IMR-90 (cell line): ENCODE measurements around the gene KCTD4. TPM values are rescaled to one million over a fixed set of nuclear protein-coding genes. Genes with fewer than 3 reads are reported as not detected.

Experiments
- ATAC-seq: fragments of 200-7000 bp; cut with Tn5 transposase; 2 replicates; pipeline ENCODE4 v1.9.1; 2020; ENCODE audit warnings: low read depth, mild to moderate bottlenecking, moderate library complexity
- BruUV-seq: library from RNA; stranded (reverse); fragments of 400-500 nt; replicated peaks from 2 replicates; lab custom pipeline; 2021; lab: Mats Ljungman, UMichigan
- CTCF ChIA-PET: fragments of 300-600 bp; formaldehyde crosslinking; extraction: SDS; loops from one replicate; lab custom pipeline; 2021; ENCODE audit warnings: antibody characterized with exemption; lab: Yijun Ruan, JAX
- POLR2A ChIA-PET: fragments of 300-600 bp; sonication (Branson Sonifier 250); formaldehyde crosslinking; loops from one replicate; lab custom pipeline; 2022; ENCODE audit warnings: antibody characterized with exemption; ENCODE audit not compliant: unreplicated experiment; lab: Charles Lee
- DNase-seq: peaks from one replicate; pipeline ENCODE4 v3.0.0; 2013
- H2AFZ ChIP-seq: replicated peaks from 2 replicates; pipeline ENCODE3; 2013; ENCODE audit warnings: low read length, mild to moderate bottlenecking; ENCODE audit not compliant: poor library complexity
- H2AK5ac ChIP-seq: 2 replicates; pipeline ENCODE4 v1.6.1; 2013; ENCODE audit warnings: low read depth, low read length, inconsistent platforms
- H2AK9ac ChIP-seq: replicated peaks from 2 replicates; pipeline ENCODE3; 2013; ENCODE audit warnings: mild to moderate bottlenecking, low read depth, low read length, moderate library complexity; ENCODE audit not compliant: poor library complexity
- H2BK120ac ChIP-seq: 2 replicates; pipeline ENCODE4 v1.6.1; 2013; ENCODE audit warnings: low read depth, low read length, inconsistent platforms
- H2BK15ac ChIP-seq: 3 replicates; pipeline ENCODE4 v1.6.1; 2013; ENCODE audit warnings: low read depth, low read length, inconsistent platforms
- H2BK20ac ChIP-seq: 2 replicates; pipeline ENCODE4 v1.6.1; 2013; ENCODE audit warnings: low read depth, mild to moderate bottlenecking, inconsistent platforms, low read length, moderate library complexity
- H2BK5ac ChIP-seq: 2 replicates; pipeline ENCODE4 v1.6.1; 2013; ENCODE audit warnings: mild to moderate bottlenecking, low read depth, low read length, inconsistent platforms; ENCODE audit not compliant: poor library complexity, severe bottlenecking
- H3K14ac ChIP-seq: replicated peaks from 2 replicates; pipeline ENCODE4 v1.6.1; 2013; ENCODE audit warnings: low read depth, low read length, inconsistent platforms
- H3K18ac ChIP-seq: 2 replicates; pipeline ENCODE4 v1.6.1; 2013; ENCODE audit warnings: low read depth, low read length, control low read depth
- H3K23ac ChIP-seq: 2 replicates; pipeline ENCODE4 v1.6.1; 2013; ENCODE audit warnings: low read depth, low read length, inconsistent platforms
- H3K27ac ChIP-seq: 2 replicates; pipeline ENCODE4 v1.5.1; 2013; ENCODE audit warnings: mild to moderate bottlenecking, control low read depth, low read length; ENCODE audit not compliant: insufficient read depth
- H3K27me3 ChIP-seq: 2 replicates; pipeline ENCODE4 v1.6.1; 2013; ENCODE audit warnings: low read length; ENCODE audit not compliant: control insufficient read depth, insufficient read depth
- H3K36me3 ChIP-seq: 2 replicates; pipeline ENCODE4 v1.6.1; 2013; ENCODE audit warnings: low read length, mixed read lengths; ENCODE audit not compliant: control insufficient read depth, insufficient read depth
- H3K4ac ChIP-seq: 2 replicates; pipeline ENCODE4 v1.6.1; 2013; ENCODE audit warnings: low read depth, low read length, inconsistent platforms
- H3K4me1 ChIP-seq: 2 replicates; pipeline ENCODE4 v1.6.1; 2013; ENCODE audit warnings: low read length, mixed read lengths; ENCODE audit not compliant: control insufficient read depth, insufficient read depth
- H3K4me2 ChIP-seq: 2 replicates; pipeline ENCODE4 v1.6.1; 2013; ENCODE audit warnings: low read depth, mild to moderate bottlenecking, control low read depth, low read length, moderate library complexity
- H3K4me3 ChIP-seq: 2 replicates; pipeline ENCODE4 v1.5.1; 2013; ENCODE audit warnings: low read depth, mild to moderate bottlenecking, control low read depth, low read length, moderate library complexity; ENCODE audit not compliant: insufficient read depth
- H3K56ac ChIP-seq: 2 replicates; pipeline ENCODE4 v1.6.1; 2013; ENCODE audit warnings: low read length, inconsistent platforms; ENCODE audit not compliant: insufficient read depth; ENCODE audit errors: extremely low read depth
- H3K79me1 ChIP-seq, 2 experiments: 2 replicates each; pipeline ENCODE4 v1.6.1; 2013; ENCODE audit warnings: low read length in 2 of 2, inconsistent platforms in 1 of 2, low read depth in 1 of 2
- H3K9ac ChIP-seq: 2 replicates; pipeline ENCODE4 v1.6.1; 2013; ENCODE audit warnings: low read depth, low read length, control low read depth
- H3K9me1 ChIP-seq: 2 replicates; pipeline ENCODE4 v1.6.1; 2013; ENCODE audit warnings: low read length, inconsistent platforms; ENCODE audit not compliant: insufficient read depth
- H3K9me3 ChIP-seq: 2 replicates; pipeline ENCODE4 v1.6.1; 2013; ENCODE audit warnings: low read length; ENCODE audit not compliant: control insufficient read depth, insufficient read depth
- H4K20me1 ChIP-seq: 2 replicates; pipeline ENCODE4 v1.6.1; 2013; ENCODE audit warnings: low read length, inconsistent platforms; ENCODE audit not compliant: insufficient read depth
- H4K5ac ChIP-seq: 2 replicates; pipeline ENCODE4 v1.6.1; 2013; ENCODE audit warnings: mild to moderate bottlenecking, low read depth, low read length, control low read depth
- H4K8ac ChIP-seq, 2 experiments: 2 replicates each; pipeline ENCODE4 v1.6.1; 2013; ENCODE audit warnings: low read depth in 2 of 2, low read length in 2 of 2, control low read depth in 1 of 2, inconsistent platforms in 1 of 2
- H4K91ac ChIP-seq: 2 replicates; pipeline ENCODE4 v1.6.1; 2013; ENCODE audit warnings: low read depth, low read length, inconsistent platforms; ENCODE audit not compliant: insufficient read depth
- MAFK ChIP-seq: IDR thresholded peaks from 2 replicates; pipeline ENCODE4 v1.6.1; 2012; ENCODE audit warnings: low read depth, low read length, improper control_type of control experiment
- RFX5 ChIP-seq: IDR thresholded peaks from 2 replicates; pipeline ENCODE4 v1.8.0; 2012; ENCODE audit warnings: low read depth, mild to moderate bottlenecking, low read length, moderate library complexity
- WGBS, 2 experiments: methylation state at CpG; one replicate each; pipeline versions ENCODE4 v1.1.5 to v1.1.7; 2013; ENCODE audit warnings: missing lambda C conversion rate in 2 of 2; ENCODE audit not compliant: insufficient read length in 1 of 2; ENCODE audit errors: extremely low coverage in 2 of 2; 5-methylcytosine and 5-hydroxymethylcytosine counted together
- dilution Hi-C: fragments of 300-500 bp; cut with HindIII; formaldehyde crosslinking; loops from one replicate; pipeline ENCODE4 v1.14.3; 2018; ENCODE audit warnings: low sequenced_read_pairs; ENCODE audit not compliant: unreplicated experiment
- in situ Hi-C: fragments of 300-500 bp; cut with MboI; formaldehyde crosslinking; loops from 3 replicates; pipeline ENCODE4 v1.14.3; 2019; ENCODE audit warnings: low sequenced_read_pairs, inconsistent platforms, mixed read lengths
- intact Hi-C: fragments of 100-400 bp; cut with micrococcal nuclease; formaldehyde crosslinking; loops from 2 replicates; pipeline ENCODE4 v1.10.0; 2022
- polyA plus RNA-seq, 3 experiments: library from polyadenylated mRNA; depleted of rRNA; stranded (reverse); fragments of >200 nt; gene quantifications; 2 replicates each; pipeline ENCODE4 v1.2.3, GENCODE V29; 2012; ENCODE audit warnings: low replicate concordance in 1 of 3
- total RNA-seq: library from RNA; depleted of rRNA; stranded (reverse); fragments of >200 nt; gene quantifications from 2 replicates; pipeline ENCODE4 v1.2.3, GENCODE V29; 2012

KCTD4 gene
- total and polyA plus RNA-seq, 2 of the 4 experiments (the other 2 are of a cell fraction): 0.53 to 0.72 TPM

- Histone ChIP-seq H3K27ac (no peak overlapping the region; the same call in 1 of the 2 replicates), H3K4me2 (no peak overlapping the region), H2AK9ac (no peak overlapping the region), H2BK120ac (no peak overlapping the region), H2BK15ac (no peak overlapping the region), H2AFZ (no peak overlapping the region), H3K27me3 (no peaks in the 10 kb centered on the region), H3K9me1 (peaks cover 8% of the 10 kb centered on the region), H3K18ac (no peak overlapping the region), H2BK20ac (no peak overlapping the region), H3K9ac (no peak overlapping the region), H3K56ac (no peak overlapping the region), H3K79me1 (peaks cover 30 to 55% of the 10 kb centered on the region in 2 experiments), H4K5ac (no peak overlapping the region), H3K36me3 (peaks cover 6% of the 10 kb centered on the region), H4K8ac (no peak overlapping the region), H2BK5ac (peak overlapping the region; percentile 62), H2AK5ac (no peak overlapping the region), H4K91ac (no peak overlapping the region), H3K4me3 (no peak overlapping the region), H3K4ac (no peak overlapping the region), H3K14ac (no peak overlapping the region), H3K23ac (no peak overlapping the region), H3K9me3 (no peaks in the 10 kb centered on the region), H3K4me1 (peaks cover 6% of the 10 kb centered on the region), H4K20me1 (no peaks in the 10 kb centered on the region)
- no peak for DNase-seq
- TF ChIP-seq RFX5: no peak
- peak; percentile 54 for TF ChIP-seq MAFK
- intact Hi-C loops: no loop called here
- no TSS peak for BruUV-seq
- ChIA-PET CTCF (no interaction called here), POLR2A (no interaction called here)
- dilution Hi-C loops: no loop called here
- in situ Hi-C loops: no loop called here
- no CpG with 5 or more reads among the region's 3 CpGs for WGBS, 2 experiments
- no peak for ATAC-seq
Measured at GRCh38 chr13:45180303-45180702, 20.5 kb downstream of the KCTD4 start.
